Tibial nerve (tissue), 3 donors: ENCODE measurements around the gene SLC9A3.

Experiments
- POLR2A ChIP-seq, 2 donors: fragments of 450-650 bp; IDR thresholded peaks; one replicate each; pipeline ENCODE4 v1.6.1; 2017; ENCODE audit warnings: antibody characterized with exemption in 2 of 2, mild to moderate bottlenecking in 2 of 2, moderate library complexity in 2 of 2
- TF ChIP-seq, protein P1 (sequence below), 5 experiments: fragments of 200-600 bp in 3 of 5; fragments of 450-650 bp in 2 of 5; sonication (generic) in 3 of 5; IDR thresholded peaks; one replicate each; pipeline ENCODE4 v1.5.1; 2016 to 2019; ENCODE audit warnings: antibody characterized with exemption in 5 of 5, mild to moderate bottlenecking in 3 of 5, moderate library complexity in 2 of 5

DNA sequence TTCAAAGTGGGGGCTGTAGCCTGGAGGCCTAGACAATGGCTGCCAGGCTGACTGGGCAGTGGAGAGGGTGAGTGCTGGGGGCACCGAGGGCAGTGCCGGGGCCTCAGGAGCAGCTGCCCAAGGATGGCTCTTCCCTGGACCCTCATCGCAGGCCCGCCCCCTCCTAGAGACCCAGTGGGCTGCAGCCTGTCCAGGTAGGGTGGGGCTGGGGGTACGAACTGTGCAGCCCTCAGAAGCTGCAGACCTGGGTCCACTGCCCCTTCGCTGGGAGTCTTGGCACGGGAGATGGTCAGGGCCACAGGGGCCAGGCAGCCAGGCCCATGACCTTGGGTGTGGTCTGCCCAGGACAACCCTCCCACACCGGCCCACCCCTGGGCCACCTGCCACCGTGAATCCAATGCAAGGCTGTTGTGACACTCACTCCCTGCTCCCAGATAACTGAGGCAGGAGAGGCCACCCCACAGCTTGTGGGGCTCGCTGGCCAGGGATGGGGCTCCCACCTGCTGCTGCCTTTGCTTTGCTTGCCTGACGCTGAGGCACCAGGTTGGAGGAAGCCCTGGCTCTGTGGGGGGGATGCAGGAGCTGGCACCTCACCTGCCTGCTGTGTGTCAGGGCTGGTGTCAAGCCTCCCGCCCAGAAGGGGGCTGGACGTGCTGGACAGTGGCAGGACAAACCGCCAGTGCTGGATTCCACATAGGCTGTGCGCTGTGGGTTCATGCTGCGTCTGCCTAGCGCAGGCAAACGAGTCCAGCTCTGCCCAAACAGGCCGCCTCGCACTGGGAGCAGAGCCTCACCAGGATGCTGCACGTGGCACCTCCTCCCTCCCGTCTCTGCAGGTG is 23.1 kb upstream of the SLC9A3 start:
- TF ChIP-seq, protein P1, sequence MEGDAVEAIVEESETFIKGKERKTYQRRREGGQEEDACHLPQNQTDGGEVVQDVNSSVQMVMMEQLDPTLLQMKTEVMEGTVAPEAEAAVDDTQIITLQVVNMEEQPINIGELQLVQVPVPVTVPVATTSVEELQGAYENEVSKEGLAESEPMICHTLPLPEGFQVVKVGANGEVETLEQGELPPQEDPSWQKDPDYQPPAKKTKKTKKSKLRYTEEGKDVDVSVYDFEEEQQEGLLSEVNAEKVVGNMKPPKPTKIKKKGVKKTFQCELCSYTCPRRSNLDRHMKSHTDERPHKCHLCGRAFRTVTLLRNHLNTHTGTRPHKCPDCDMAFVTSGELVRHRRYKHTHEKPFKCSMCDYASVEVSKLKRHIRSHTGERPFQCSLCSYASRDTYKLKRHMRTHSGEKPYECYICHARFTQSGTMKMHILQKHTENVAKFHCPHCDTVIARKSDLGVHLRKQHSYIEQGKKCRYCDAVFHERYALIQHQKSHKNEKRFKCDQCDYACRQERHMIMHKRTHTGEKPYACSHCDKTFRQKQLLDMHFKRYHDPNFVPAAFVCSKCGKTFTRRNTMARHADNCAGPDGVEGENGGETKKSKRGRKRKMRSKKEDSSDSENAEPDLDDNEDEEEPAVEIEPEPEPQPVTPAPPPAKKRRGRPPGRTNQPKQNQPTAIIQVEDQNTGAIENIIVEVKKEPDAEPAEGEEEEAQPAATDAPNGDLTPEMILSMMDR (IDR thresholded peaks at IDR 0.05): no peak
- no peak for TF ChIP-seq POLR2A (IDR thresholded peaks at IDR 0.05)
